ENCODE measurements around the gene FERMT2.

FERMT2 gene

GRCh38 chr14:52950898-52951680 lies at the start of gene FERMT2:
FERMT2 (minus strand) TSS chr14:52951050; CDS start chr14:52950568, 482 bp downstream.
- peak; percentile 93 for DNase-seq

GRCh38 chr14:52998376-52999015 lies 47.6 kb upstream of the FERMT2 start:
- peak; percentile 82 for DNase-seq

GRCh38 chr14:52996493-52996892 lies 45.6 kb upstream of the FERMT2 start:
- DNase-seq, result no peak

GRCh38 chr14:52995998-52996397 lies 45.1 kb upstream of the FERMT2 start:
- no peak for DNase-seq

GRCh38 chr14:52992236-52992870 lies 41.5 kb upstream of the FERMT2 start:
- DNase-seq, result no peak

- no peak for DNase-seq
Observed at GRCh38 chr14:52988139-52988538, 37.3 kb upstream of the FERMT2 start.

GRCh38 chr14:52987514-52987913 lies 36.7 kb upstream of the FERMT2 start:
- no peak for DNase-seq

- DNase-seq, result no peak
Observed at GRCh38 chr14:52987042-52987441, 36.2 kb upstream of the FERMT2 start.

GRCh38 chr14:52977798-52978197 lies 26.9 kb upstream of the FERMT2 start:
- no peak for DNase-seq

- peak; percentile 27 for DNase-seq
Observed at GRCh38 chr14:52974406-52974805, 23.6 kb upstream of the FERMT2 start.

- peak; percentile 48 for DNase-seq
Observed at GRCh38 chr14:52961060-52961639, 10.3 kb upstream of the FERMT2 start.

- no peak for DNase-seq
Observed at GRCh38 chr14:52960627-52961026, 9.8 kb upstream of the FERMT2 start.

GRCh38 chr14:52954346-52955214 lies 3.7 kb upstream of the FERMT2 start:
- peak; percentile 78 for DNase-seq

GRCh38 chr14:52951681-52952554 lies 1.1 kb upstream of the FERMT2 start:
- DNase-seq, result peak; percentile 68

GRCh38 chr14:52950410-52950897 lies 396 bp downstream of the FERMT2 start:
- DNase-seq, result peak; percentile 55

- DNase-seq, result peak; percentile 54
Observed at GRCh38 chr14:52949711-52950409, 990 bp downstream of the FERMT2 start.

GRCh38 chr14:52949249-52949648 lies 1.6 kb downstream of the FERMT2 start:
- no peak for DNase-seq

- no peak for DNase-seq
Observed at GRCh38 chr14:52948836-52949235, 2.0 kb downstream of the FERMT2 start.

- DNase-seq, result no peak
Observed at GRCh38 chr14:52948039-52948438, 2.8 kb downstream of the FERMT2 start.

- DNase-seq, result peak; percentile 35
Observed at GRCh38 chr14:52944254-52944653, 6.6 kb downstream of the FERMT2 start.

- DNase-seq, result no peak
Observed at GRCh38 chr14:52939427-52939826, 11.4 kb downstream of the FERMT2 start.
